ENCODE results near the gene CAVIN1. TPM values are rescaled to one million over a fixed set of nuclear protein-coding genes. Genes with fewer than 3 reads are reported as not detected.

CAVIN1 gene
- total and polyA plus RNA-seq, 10 donors = 25.3 to 224 (median 131) TPM

- no peak for DNase-seq
- TF ChIP-seq POLR2AphosphoS5 (IDR thresholded peaks at IDR 0.05) = no peak
- Histone ChIP-seq H3K27ac (peak overlapping the region in 7 of 8 donors; percentile 87 to 96 (median 93)), H3K4me1 (peaks cover 36 to 92% (median 53%) of the 10 kb centered on the region in 6 donors), H3K27me3 (replicated peaks in 1 of 7) (no peaks in the 10 kb centered on the region), H3K9me3 (no peaks in the 10 kb centered on the region), H3K4me3 (peak overlapping the region in 7 of 8 donors; percentile 52 to 76 (median 57)), H3K36me3 (peaks cover 0 to 47% (median 25%) of the 10 kb centered on the region in 6 donors)
- intact Hi-C loops (cut with DNase I; ENCODE audit: low total_unique reads) = loop anchor here (10.0 kb wide), 1 partner anchor 54 kb away; no protein-coding TSS in a partner anchor
- 35 to 76% (median 58%) methylated on average over 1 of the region's 1 CpG for WGBS, 5 donors
Measured at GRCh38 chr17:42460371-42460770, 37.3 kb upstream of the CAVIN1 start.

GRCh38 chr17:42459801-42460281 is 36.8 kb upstream of the CAVIN1 start:
- peak overlapping the region; percentile 39 to 76 (median 56) for H3K4me3 ChIP-seq
- 4 to 8% (median 7%) methylated on average over 6 of the region's 6 CpGs for WGBS, 5 donors
- H3K27ac ChIP-seq = peak overlapping the region; percentile 74 to 96 (median 92)
- intact Hi-C loops (cut with DNase I; ENCODE audit: low total_unique reads) = loop anchor here (10.0 kb wide), 1 partner anchor 55 kb away; no protein-coding TSS in a partner anchor
- H3K36me3 ChIP-seq = peaks cover 0 to 42% (median 23%) of the 10 kb centered on the region in 6 donors
- peaks cover 36 to 97% (median 59%) of the 10 kb centered on the region in 6 donors for H3K4me1 ChIP-seq
- DNase-seq = no peak
- TF ChIP-seq POLR2A (IDR thresholded peaks at IDR 0.05) (no peak), CTCF (IDR thresholded peaks at IDR 0.05 in 8 of 11, conservative IDR thresholded peaks at IDR 0.05 in 3 of 11) (no peak)
- H3K9me3 ChIP-seq = no peaks in the 10 kb centered on the region
- H3K27me3 ChIP-seq (replicated peaks in 1 of 7) = no peaks in the 10 kb centered on the region

- H3K27ac ChIP-seq = peak overlapping the region; percentile 74 to 96 (median 92)
- intact Hi-C loops (cut with DNase I; ENCODE audit: low total_unique reads) = no loop called here
- TF ChIP-seq CTCF (IDR thresholded peaks at IDR 0.05 in 8 of 11, conservative IDR thresholded peaks at IDR 0.05 in 3 of 11) = peak in 3 of 11 experiments; percentile 21 to 41 (median 38)
- no peak for TF ChIP-seq POLR2AphosphoS5 (IDR thresholded peaks at IDR 0.05)
- H3K27me3 ChIP-seq (replicated peaks in 1 of 7) = no peaks in the 10 kb centered on the region
- H3K4me3 ChIP-seq = peak overlapping the region; percentile 39 to 76 (median 56)
- H3K4me1 ChIP-seq = peaks cover 36 to 99% (median 63%) of the 10 kb centered on the region in 6 donors
- WGBS, 5 donors = 10 to 14% (median 11%) methylated on average over 11 of the region's 11 CpGs
- peak; percentile 88 for DNase-seq
- H3K9me3 ChIP-seq = no peaks in the 10 kb centered on the region
- H3K36me3 ChIP-seq = peaks cover 0 to 36% (median 20%) of the 10 kb centered on the region in 6 donors
Measured at GRCh38 chr17:42459256-42459800, 36.3 kb upstream of the CAVIN1 start.

GRCh38 chr17:42458497-42459255 is 35.6 kb upstream of the CAVIN1 start, which contains the start of gene ATP6V0A1:
ATP6V0A1 (plus strand) TSS chr17:42458878; CDS start chr17:42460895, 2,017 bp downstream.
- peak; percentile 98 for DNase-seq
- TF ChIP-seq POLR2AphosphoS5 (IDR thresholded peaks at IDR 0.05) = peak; percentile 93 to 95 (median 95)
- TF ChIP-seq POLR2A (IDR thresholded peaks at IDR 0.05) = peak in 1 of 3 donors; percentile 9
- TF ChIP-seq CTCF (IDR thresholded peaks at IDR 0.05 in 8 of 11, conservative IDR thresholded peaks at IDR 0.05 in 3 of 11) = peak in 1 of 11 experiments; percentile 7
- H3K36me3 ChIP-seq = peaks cover 0 to 30% (median 19%) of the 10 kb centered on the region in 6 donors
- no peaks in the 10 kb centered on the region for H3K27me3 ChIP-seq (replicated peaks in 1 of 7)
- H3K4me1 ChIP-seq = peaks cover 36 to 99% (median 70%) of the 10 kb centered on the region in 6 donors
- WGBS, 5 donors = 1 to 2% (median 1%) methylated on average over 38 to 45 of the region's 45 CpGs
- peak within 1 kb of the TSS; percentile 74 to 96 (median 92) for H3K27ac ChIP-seq
- intact Hi-C loops (cut with DNase I; ENCODE audit: low total_unique reads) = no loop called here
- H3K9me3 ChIP-seq = no peaks in the 10 kb centered on the region
- H3K4me3 ChIP-seq = peak within 1 kb of the TSS; percentile 39 to 76 (median 56)
